A549 (cell line): ENCODE results near the gene TANGO2. TPM values are rescaled to one million over a fixed set of nuclear protein-coding genes. Genes with fewer than 3 reads are reported as not detected.

Source experiments
- ATAC-seq, 2 experiments: fragments of 200-7000 bp in 1 of 2; fragments of >200 bp in 1 of 2; cut with Nextera tagmentation in 1 of 2; cut with Tn5 transposase in 1 of 2; 3 replicates each; pipeline versions ENCODE4 v1.8.0 to v1.9.1; 2018 to 2020; ENCODE audit warnings: mild to moderate bottlenecking in 1 of 2, moderate library complexity in 1 of 2
- CTCF ChIA-PET: fragments of 300-600 bp; sonication (Branson Sonifier 250); formaldehyde crosslinking; extraction: SDS; loops from one replicate; lab custom pipeline; 2021; ENCODE audit warnings: antibody characterized with exemption, inconsistent platforms; lab: Yijun Ruan, JAX
- POLR2A ChIA-PET: fragments of 350-600 bp; formaldehyde crosslinking; extraction: SDS; loops from one replicate; lab custom pipeline; 2021; ENCODE audit warnings: antibody characterized with exemption, inconsistent platforms; lab: Yijun Ruan, JAX
- DNase-seq, 2 experiments: peaks; one replicate each; pipeline versions ENCODE4 v3.0.0 to v3.0.0-alpha.2; 2011 to 2016; ENCODE audit warnings: low read depth in 1 of 2, low spot score in 1 of 2
- FAIRE-seq: peaks from 2 replicates; lab custom pipeline; 2011; peaks lifted over from hg19 to GRCh38; lab: Jason Lieb, UNC
- H3K27ac ChIP-seq, 2 experiments: fragments of >200 bp; sonication (Bioruptor Twin); formaldehyde crosslinking; 3 replicates each; pipeline ENCODE4 v1.5.1; 2016 to 2017
- H3K4me1 ChIP-seq: fragments of >200 bp; sonication (Bioruptor Twin); formaldehyde crosslinking; 3 replicates; pipeline ENCODE4 v1.6.1; 2016
- H3K4me2 ChIP-seq: fragments of >200 bp; sonication (Bioruptor Twin); formaldehyde crosslinking; 3 replicates; pipeline ENCODE4 v1.6.1; 2016
- H3K4me3 ChIP-seq: fragments of >200 bp; sonication (Bioruptor Twin); formaldehyde crosslinking; 3 replicates; pipeline ENCODE4 v1.5.1; 2016
- H3K9me3 ChIP-seq: fragments of >200 bp; sonication (Bioruptor Twin); formaldehyde crosslinking; 3 replicates; pipeline ENCODE4 v1.6.1; 2016
- BHLHE40 ChIP-seq: IDR thresholded peaks from 2 replicates; pipeline ENCODE4 v1.6.1; 2012; ENCODE audit warnings: low read depth, low read length, inconsistent platforms
- CBX8 ChIP-seq: fragments of 200-600 bp; sonication (generic); IDR thresholded peaks from 2 replicates; pipeline ENCODE4 v1.6.1; 2016
- CHD2 ChIP-seq: fragments of 150-350 bp; IDR thresholded peaks from 2 replicates; pipeline ENCODE4 v1.6.1; 2014; ENCODE audit warnings: low read length; ENCODE audit not compliant: partially characterized antibody
- EHF ChIP-seq: fragments of 250-450 bp; sonication (Bioruptor Pico); IDR thresholded peaks from 2 replicates; pipeline ENCODE4 v1.5.0; 2020; ENCODE audit warnings: mild to moderate bottlenecking
- FOSL2 ChIP-seq, 2 experiments: fragments of 450-650 bp in 1 of 2; fragments of >200 bp in 1 of 2; sonication (Bioruptor Twin) in 1 of 2; formaldehyde crosslinking; IDR thresholded peaks; 2 replicates each; pipeline versions ENCODE4 v1.5.0 to v1.6.1; 2016 to 2020; ENCODE audit warnings: mild to moderate bottlenecking in 1 of 2, moderate library complexity in 1 of 2
- FOXS1 ChIP-seq: fragments of 250-450 bp; sonication (Bioruptor Pico); IDR thresholded peaks from 2 replicates; pipeline ENCODE4 v1.5.0; 2020; ENCODE audit warnings: mild to moderate bottlenecking, moderate library complexity
- HDAC2 ChIP-seq: fragments of 200-600 bp; sonication (generic); IDR thresholded peaks from 2 replicates; pipeline ENCODE4 v1.6.1; 2016
- HEYL ChIP-seq: fragments of 250-450 bp; sonication (Bioruptor Pico); IDR thresholded peaks from 2 replicates; pipeline ENCODE4 v1.8.0; 2021; ENCODE audit warnings: mild to moderate bottlenecking, moderate library complexity
- HMGXB4 ChIP-seq: fragments of 250-450 bp; sonication (Bioruptor Pico); IDR thresholded peaks from 2 replicates; pipeline ENCODE4 v1.5.0; 2021; ENCODE audit warnings: mild to moderate bottlenecking, moderate library complexity, borderline replicate concordance
- JUN ChIP-seq, 2 experiments: fragments of >200 bp; sonication (Bioruptor Twin); formaldehyde crosslinking; IDR thresholded peaks; 2 replicates in 1 of 2; 3 replicates in 1 of 2; pipeline ENCODE4 v1.6.1; 2016 to 2017
- JUNB ChIP-seq: fragments of >200 bp; sonication (Bioruptor Twin); formaldehyde crosslinking; IDR thresholded peaks from 2 replicates; pipeline ENCODE4 v1.6.1; 2016
- NR3C1 ChIP-seq: fragments of >200 bp; sonication (Bioruptor Twin); formaldehyde crosslinking; IDR thresholded peaks from 3 replicates; pipeline ENCODE4 v1.6.1; 2017
- RAD21 ChIP-seq, 2 experiments: fragments of >200 bp in 1 of 2; sonication (Bioruptor Twin) in 1 of 2; formaldehyde crosslinking in 1 of 2; IDR thresholded peaks in 1 of 2; conservative IDR thresholded peaks in 1 of 2; 2 replicates in 1 of 2; 3 replicates in 1 of 2; pipeline ENCODE4 v1.6.1; 2012 to 2018; ENCODE audit warnings: inconsistent platforms in 1 of 2
- RFX5 ChIP-seq: fragments of 450-650 bp; IDR thresholded peaks from 2 replicates; pipeline ENCODE4 v1.7.1; 2014; ENCODE audit warnings: antibody characterized with exemption, mild to moderate bottlenecking, moderate library complexity
- SREBF2 ChIP-seq: fragments of 450-650 bp; IDR thresholded peaks from 2 replicates; pipeline ENCODE4 v1.6.1; 2014; ENCODE audit warnings: mild to moderate bottlenecking, moderate library complexity
- TFCP2L1 ChIP-seq: fragments of 250-450 bp; sonication (Bioruptor Pico); IDR thresholded peaks from 2 replicates; pipeline ENCODE4 v1.5.0; 2021; ENCODE audit warnings: mild to moderate bottlenecking
- ZFP36 ChIP-seq: fragments of 450-650 bp; IDR thresholded peaks from 2 replicates; pipeline ENCODE4 v1.6.1; 2014; ENCODE audit warnings: borderline replicate concordance; ENCODE audit not compliant: partially characterized antibody
- ZSCAN20 ChIP-seq: fragments of 250-450 bp; sonication (Bioruptor Pico); IDR thresholded peaks from 2 replicates; pipeline ENCODE4 v1.8.0; 2022; ENCODE audit warnings: mild to moderate bottlenecking, moderate library complexity
- WGBS: methylation state at CpG from one replicate; pipeline ENCODE4 v1.1.6; 2017; ENCODE audit errors: missing lambda C conversion rate; 5-methylcytosine and 5-hydroxymethylcytosine counted together
- polyA plus RNA-seq, 4 experiments: library from polyadenylated mRNA; depleted of rRNA in 3 of 4; stranded (reverse); fragments of >200 nt; fragmentation: RNase III in 1 of 4; extraction: RNeasy Plus Mini Kit Qiagen cat#74134 plus additional on column Dnase treatment in 1 of 4; gene quantifications; 2 replicates in 3 of 4; 3 replicates in 1 of 4; pipeline ENCODE4 v1.2.3, GENCODE V29; 2011 to 2017
- TF ChIP-seq, protein P1 (sequence below): fragments of 200-600 bp; sonication (generic); IDR thresholded peaks from 2 replicates; pipeline ENCODE4 v1.6.1; 2016; ENCODE audit warnings: antibody characterized with exemption, mild to moderate bottlenecking, moderate library complexity
- TF ChIP-seq, protein P2 (sequence below): fragments of 450-650 bp; IDR thresholded peaks from 2 replicates; pipeline ENCODE4 v1.6.1; 2014; ENCODE audit warnings: antibody characterized with exemption

The TANGO2 gene
- polyA plus RNA-seq, 2 of the 4 experiments (the other 2 are of a cell fraction): 13.2 to 13.8 TPM

DNA sequence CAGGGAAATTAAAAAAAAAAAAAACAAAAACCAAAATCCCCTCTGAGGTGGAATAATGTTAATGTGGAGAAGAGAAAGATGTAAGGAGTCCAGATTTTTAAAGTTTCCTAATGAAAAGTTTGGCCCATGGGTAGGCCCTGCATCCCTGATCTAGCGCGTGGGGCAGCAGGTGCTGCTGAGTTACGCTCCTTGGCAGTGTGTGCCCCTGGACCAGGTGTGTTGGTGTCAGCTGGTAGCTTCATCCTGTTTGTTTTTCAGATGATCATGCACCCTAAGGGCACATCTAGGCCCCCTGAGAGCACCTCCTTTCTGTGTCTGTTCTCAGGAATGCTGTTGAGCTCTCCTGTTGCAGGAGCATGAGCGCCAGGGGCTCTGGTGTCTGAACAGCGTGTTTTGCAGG, 65.9 kb downstream of the TANGO2 start:
- WGBS: 99% methylated on average over 5 of the region's 5 CpGs
- Histone ChIP-seq H3K4me1 (peaks cover 10% of the 10 kb centered on the region; the same call in 2 of the 3 replicates), H3K27ac (no peak overlapping the region), H3K9me3 (no peaks in the 10 kb centered on the region), H3K4me3 (no peak overlapping the region), H3K4me2 (no peak overlapping the region)
- CTCF ChIA-PET: interaction anchor here (1.1 kb wide), 1 partner anchor 116 kb away, joined by 3 read pairs; no protein-coding TSS in a partner anchor
- no peak for DNase-seq
- no peak for ATAC-seq
- POLR2A ChIA-PET: no interaction called here
- TF ChIP-seq HDAC2 (no peak), JUNB (no peak), RFX5 (no peak), JUN (IDR thresholded peaks at IDR 0.05) (no peak), ZSCAN20 (CRISPR knock-in tag) (no peak), ZFP36 (no peak), EHF (no peak)
- FAIRE-seq: no peak

- POLR2A ChIA-PET: no interaction called here
- no peak for DNase-seq
- Histone ChIP-seq H3K9me3 (no peaks in the 10 kb centered on the region), H3K4me3 (no peak overlapping the region), H3K4me2 (no peak overlapping the region), H3K4me1 (peaks cover 3% of the 10 kb centered on the region; the same call in 1 of the 3 replicates), H3K27ac (no peak overlapping the region)
- CTCF ChIA-PET: interaction anchor here (0.8 kb wide), 1 partner anchor 9 kb away, joined by 3 read pairs; no protein-coding TSS in a partner anchor
- WGBS: 88% methylated on average over 10 of the region's 14 CpGs
- no peak for TF ChIP-seq CHD2
- TF ChIP-seq CBX8: no peak
- TF ChIP-seq SREBF2: no peak
- TF ChIP-seq HMGXB4 (CRISPR knock-in tag): no peak
- no peak for TF ChIP-seq FOSL2 (IDR thresholded peaks at IDR 0.05)
- no peak for TF ChIP-seq FOSL2 (CRISPR knock-in tag; IDR thresholded peaks at IDR 0.05)
- TF ChIP-seq HEYL (CRISPR knock-in tag): no peak
- TF ChIP-seq RAD21 (conservative IDR thresholded peaks at IDR 0.05 in 1 of 2, IDR thresholded peaks at IDR 0.05 in 1 of 2): no peak
- TF ChIP-seq, protein P1, sequence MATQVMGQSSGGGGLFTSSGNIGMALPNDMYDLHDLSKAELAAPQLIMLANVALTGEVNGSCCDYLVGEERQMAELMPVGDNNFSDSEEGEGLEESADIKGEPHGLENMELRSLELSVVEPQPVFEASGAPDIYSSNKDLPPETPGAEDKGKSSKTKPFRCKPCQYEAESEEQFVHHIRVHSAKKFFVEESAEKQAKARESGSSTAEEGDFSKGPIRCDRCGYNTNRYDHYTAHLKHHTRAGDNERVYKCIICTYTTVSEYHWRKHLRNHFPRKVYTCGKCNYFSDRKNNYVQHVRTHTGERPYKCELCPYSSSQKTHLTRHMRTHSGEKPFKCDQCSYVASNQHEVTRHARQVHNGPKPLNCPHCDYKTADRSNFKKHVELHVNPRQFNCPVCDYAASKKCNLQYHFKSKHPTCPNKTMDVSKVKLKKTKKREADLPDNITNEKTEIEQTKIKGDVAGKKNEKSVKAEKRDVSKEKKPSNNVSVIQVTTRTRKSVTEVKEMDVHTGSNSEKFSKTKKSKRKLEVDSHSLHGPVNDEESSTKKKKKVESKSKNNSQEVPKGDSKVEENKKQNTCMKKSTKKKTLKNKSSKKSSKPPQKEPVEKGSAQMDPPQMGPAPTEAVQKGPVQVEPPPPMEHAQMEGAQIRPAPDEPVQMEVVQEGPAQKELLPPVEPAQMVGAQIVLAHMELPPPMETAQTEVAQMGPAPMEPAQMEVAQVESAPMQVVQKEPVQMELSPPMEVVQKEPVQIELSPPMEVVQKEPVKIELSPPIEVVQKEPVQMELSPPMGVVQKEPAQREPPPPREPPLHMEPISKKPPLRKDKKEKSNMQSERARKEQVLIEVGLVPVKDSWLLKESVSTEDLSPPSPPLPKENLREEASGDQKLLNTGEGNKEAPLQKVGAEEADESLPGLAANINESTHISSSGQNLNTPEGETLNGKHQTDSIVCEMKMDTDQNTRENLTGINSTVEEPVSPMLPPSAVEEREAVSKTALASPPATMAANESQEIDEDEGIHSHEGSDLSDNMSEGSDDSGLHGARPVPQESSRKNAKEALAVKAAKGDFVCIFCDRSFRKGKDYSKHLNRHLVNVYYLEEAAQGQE: no peak
- no peak for TF ChIP-seq BHLHE40
- no peak for TF ChIP-seq TFCP2L1 (CRISPR knock-in tag)
- TF ChIP-seq, protein P2, sequence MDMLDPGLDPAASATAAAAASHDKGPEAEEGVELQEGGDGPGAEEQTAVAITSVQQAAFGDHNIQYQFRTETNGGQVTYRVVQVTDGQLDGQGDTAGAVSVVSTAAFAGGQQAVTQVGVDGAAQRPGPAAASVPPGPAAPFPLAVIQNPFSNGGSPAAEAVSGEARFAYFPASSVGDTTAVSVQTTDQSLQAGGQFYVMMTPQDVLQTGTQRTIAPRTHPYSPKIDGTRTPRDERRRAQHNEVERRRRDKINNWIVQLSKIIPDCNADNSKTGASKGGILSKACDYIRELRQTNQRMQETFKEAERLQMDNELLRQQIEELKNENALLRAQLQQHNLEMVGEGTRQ: no peak
- TF ChIP-seq NR3C1: no peak
- TF ChIP-seq RFX5: no peak
- TF ChIP-seq FOXS1 (CRISPR knock-in tag): no peak
- no peak for FAIRE-seq
- no peak for ATAC-seq
Measured at GRCh38 chr22:20087319-20088262, 66.7 kb downstream of the TANGO2 start.
